Fibroblast of mammary gland (primary cell): ENCODE results near the gene PKN2.
A peak's percentile ranks its signal among the peaks of the same experiment; 100 is the strongest.

ENCODE experiments used
- DNase-seq: peaks from one replicate; pipeline ENCODE4 v3.0.0-alpha.2; 2010; ENCODE audit warnings: low read depth
- H3K4me3 ChIP-seq: 2 replicates; pipeline ENCODE4 v1.5.1; 2011; ENCODE audit warnings: low read depth, mild to moderate bottlenecking, low read length, moderate library complexity; ENCODE audit not compliant: control insufficient read depth
- CTCF ChIP-seq: conservative IDR thresholded peaks from 2 replicates; pipeline ENCODE4 v1.5.1; 2011; ENCODE audit warnings: low read depth, low read length, inconsistent platforms; ENCODE audit not compliant: control insufficient read depth, insufficient read depth

Gene PKN2

DNA sequence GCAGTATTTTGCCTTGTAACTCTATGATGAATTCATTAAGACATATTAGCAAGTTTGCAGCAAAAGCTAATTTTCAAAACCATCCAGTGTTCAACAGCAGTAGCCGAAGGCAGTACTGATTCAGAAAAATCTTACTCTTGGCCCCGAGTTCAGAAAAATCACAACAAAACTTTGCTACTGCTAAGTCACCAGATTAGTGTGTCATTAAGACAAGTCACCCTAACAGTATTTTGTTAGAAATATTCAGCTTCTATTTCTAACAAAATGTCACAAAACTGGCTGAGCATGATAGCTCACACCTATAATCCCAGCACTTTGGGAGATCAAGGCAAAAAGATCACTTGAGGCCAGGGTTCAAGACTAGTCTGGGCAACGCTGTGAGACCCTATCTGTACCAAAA lies 199.1 kb downstream of the PKN2 start:
- TF ChIP-seq CTCF = no peak
- peak; percentile 9 for DNase-seq
- no peak overlapping the region for H3K4me3 ChIP-seq
